Astrocyte of the cerebellum (primary cell): ENCODE results near the gene PTPRM.

Experiments used
- DNase-seq: peaks from one replicate; pipeline ENCODE4 v3.0.0-alpha.2; 2011; ENCODE audit warnings: low read depth
- H3K4me3 ChIP-seq: 2 replicates; pipeline ENCODE4 v1.5.1; 2011; ENCODE audit warnings: mild to moderate bottlenecking, low read depth, low read length, moderate library complexity
- in situ Hi-C: cut with HindIII; loops from 2 replicates; pipeline ENCODE4 v1.10.0; 2017; ENCODE audit warnings: low sequenced_read_pairs
- TF ChIP-seq, protein P1 (sequence below): IDR thresholded peaks from 2 replicates; pipeline ENCODE4 v1.5.1; 2012; ENCODE audit warnings: low read length, low read depth, moderate library complexity, mild to moderate bottlenecking; ENCODE audit errors: missing control alignments

The PTPRM gene

DNA sequence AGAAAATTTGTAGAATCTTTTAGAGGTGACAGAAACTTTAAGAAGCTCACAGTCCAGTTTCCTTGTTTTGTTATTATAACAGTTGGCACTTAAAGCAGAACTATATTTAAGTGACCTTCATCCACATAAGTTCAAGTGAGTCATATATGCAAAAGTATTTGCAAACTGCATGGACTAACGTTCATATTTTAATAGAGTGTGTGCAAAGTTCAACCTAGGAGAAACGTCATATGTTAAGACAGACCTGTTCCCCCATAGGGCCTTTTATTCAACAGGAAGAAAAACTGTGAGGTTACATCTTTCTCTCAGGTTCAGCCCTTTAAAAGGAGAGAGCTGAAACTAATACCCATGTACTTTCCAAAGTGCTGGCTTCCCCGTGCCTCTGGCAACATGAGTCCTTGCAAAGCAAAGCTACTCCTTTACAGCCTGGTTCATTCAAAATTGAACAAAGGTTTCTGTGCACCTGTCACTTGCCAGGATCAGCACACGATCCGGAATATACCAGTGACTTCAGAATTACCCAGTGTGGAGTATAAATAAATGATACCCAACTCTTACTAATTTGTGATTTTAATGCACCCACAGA, 762.2 kb downstream of the PTPRM start:
- H3K4me3 ChIP-seq: no peak overlapping the region
- DNase-seq: peak; percentile 16
- in situ Hi-C loops: no loop called here
- TF ChIP-seq, protein P1, sequence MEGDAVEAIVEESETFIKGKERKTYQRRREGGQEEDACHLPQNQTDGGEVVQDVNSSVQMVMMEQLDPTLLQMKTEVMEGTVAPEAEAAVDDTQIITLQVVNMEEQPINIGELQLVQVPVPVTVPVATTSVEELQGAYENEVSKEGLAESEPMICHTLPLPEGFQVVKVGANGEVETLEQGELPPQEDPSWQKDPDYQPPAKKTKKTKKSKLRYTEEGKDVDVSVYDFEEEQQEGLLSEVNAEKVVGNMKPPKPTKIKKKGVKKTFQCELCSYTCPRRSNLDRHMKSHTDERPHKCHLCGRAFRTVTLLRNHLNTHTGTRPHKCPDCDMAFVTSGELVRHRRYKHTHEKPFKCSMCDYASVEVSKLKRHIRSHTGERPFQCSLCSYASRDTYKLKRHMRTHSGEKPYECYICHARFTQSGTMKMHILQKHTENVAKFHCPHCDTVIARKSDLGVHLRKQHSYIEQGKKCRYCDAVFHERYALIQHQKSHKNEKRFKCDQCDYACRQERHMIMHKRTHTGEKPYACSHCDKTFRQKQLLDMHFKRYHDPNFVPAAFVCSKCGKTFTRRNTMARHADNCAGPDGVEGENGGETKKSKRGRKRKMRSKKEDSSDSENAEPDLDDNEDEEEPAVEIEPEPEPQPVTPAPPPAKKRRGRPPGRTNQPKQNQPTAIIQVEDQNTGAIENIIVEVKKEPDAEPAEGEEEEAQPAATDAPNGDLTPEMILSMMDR: no peak

DNA sequence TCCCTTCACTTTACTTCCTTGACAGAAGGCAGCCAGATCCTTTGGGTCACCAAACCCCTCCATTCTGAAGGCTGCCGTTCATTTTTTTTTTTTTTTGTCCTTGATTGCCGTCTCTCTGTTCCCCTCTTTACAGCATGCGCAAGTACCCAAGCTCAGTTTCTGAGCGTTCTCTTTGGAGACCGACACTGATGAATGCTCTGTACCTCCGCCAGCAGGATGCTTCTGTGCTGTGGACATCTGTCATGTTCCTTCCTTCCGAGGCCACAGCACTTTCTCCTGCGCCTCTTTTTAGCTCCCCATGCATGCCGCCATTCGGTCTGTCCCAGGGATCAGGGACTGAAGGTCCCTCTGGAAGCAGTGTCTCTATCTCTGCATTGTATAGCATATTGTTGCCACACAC, 763.5 kb downstream of the PTPRM start:
- in situ Hi-C loops: no loop called here
- no peak for DNase-seq
- TF ChIP-seq, protein P1: no peak
- H3K4me3 ChIP-seq: no peak overlapping the region

DNA sequence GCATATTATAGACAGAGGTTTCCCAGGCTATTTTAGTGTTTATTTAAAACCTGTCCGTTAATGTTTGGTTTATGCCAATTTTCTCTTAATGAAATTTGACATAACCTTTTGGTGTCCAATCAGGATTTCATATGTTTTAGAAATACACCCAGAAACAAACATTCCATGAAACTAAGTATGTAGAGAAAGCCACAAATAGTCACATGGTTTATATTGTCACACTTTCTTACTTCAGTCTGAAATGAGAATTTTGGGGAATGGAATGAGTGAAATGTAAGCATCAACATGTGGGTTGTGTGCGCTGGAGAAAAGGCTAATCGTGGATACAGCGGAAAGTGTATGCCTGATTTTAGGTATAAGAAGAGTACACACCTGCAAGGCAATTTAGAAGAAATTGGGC, 765.2 kb downstream of the PTPRM start:
- in situ Hi-C loops: no loop called here
- TF ChIP-seq, protein P1: no peak
- no peak overlapping the region for H3K4me3 ChIP-seq
- DNase-seq: no peak

GRCh38 chr18:8333961-8334360, 766.8 kb downstream of the PTPRM start:
- H3K4me3 ChIP-seq: no peak overlapping the region
- no peak for DNase-seq
- in situ Hi-C loops: no loop called here
- TF ChIP-seq, protein P1: no peak

DNA sequence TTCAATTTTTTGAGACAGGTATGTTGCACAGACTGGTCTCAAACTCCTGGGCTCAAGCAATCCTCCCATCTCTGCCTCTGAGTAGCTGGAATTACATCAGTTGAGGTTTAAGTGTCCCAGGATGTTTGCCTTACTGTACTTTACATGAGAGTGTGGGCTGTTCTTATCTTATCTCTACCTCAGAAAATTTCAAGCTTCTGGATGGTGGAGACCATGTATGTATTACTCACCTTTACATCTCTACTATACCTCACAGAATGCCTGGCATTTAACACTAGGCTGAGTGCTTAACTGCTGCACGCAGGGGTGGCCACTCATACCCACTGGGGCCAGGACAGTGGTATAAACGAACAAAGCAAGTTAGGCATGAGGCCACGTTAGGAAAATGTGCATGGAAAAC, 770.1 kb downstream of the PTPRM start:
- in situ Hi-C loops: no loop called here
- DNase-seq: no peak
- TF ChIP-seq, protein P1: no peak
- no peak overlapping the region for H3K4me3 ChIP-seq

- DNase-seq: no peak
- in situ Hi-C loops: no loop called here
- no peak overlapping the region for H3K4me3 ChIP-seq
- TF ChIP-seq, protein P1: no peak
Measured at GRCh38 chr18:8339210-8339609, 772.1 kb downstream of the PTPRM start.
